NT2/D1 (cell line): ENCODE results near the gene ZNF503.

ENCODE experiments used
- DNase-seq: peaks from one replicate; pipeline ENCODE4 v3.0.0-alpha.2; 2011; ENCODE audit warnings: low read depth, low spot score
- H3K27me3 ChIP-seq: 2 replicates; pipeline ENCODE4 v1.6.0; 2011; ENCODE audit warnings: mild to moderate bottlenecking; ENCODE audit not compliant: insufficient read length, insufficient read depth
- H3K36me3 ChIP-seq: 2 replicates; pipeline ENCODE4 v1.6.1; 2011; ENCODE audit warnings: mild to moderate bottlenecking, low read length, mixed read lengths; ENCODE audit not compliant: insufficient read depth, insufficient read length
- H3K4me1 ChIP-seq: 2 replicates; pipeline ENCODE4 v1.5.1; 2011; ENCODE audit not compliant: insufficient read depth, insufficient read length
- H3K4me3 ChIP-seq: 2 replicates; pipeline ENCODE4 v1.5.1; 2011; ENCODE audit warnings: low read depth; ENCODE audit not compliant: insufficient read length
- H3K9ac ChIP-seq: 2 replicates; pipeline ENCODE4 v1.6.0; 2011; ENCODE audit warnings: low read depth; ENCODE audit not compliant: insufficient read length
- H3K9me3 ChIP-seq: 2 replicates; pipeline ENCODE4 v1.5.1; 2011; ENCODE audit warnings: mild to moderate bottlenecking, low read length; ENCODE audit not compliant: insufficient read depth
- SUZ12 ChIP-seq: IDR thresholded peaks from 2 replicates; pipeline ENCODE4 v1.6.1; 2011; ENCODE audit not compliant: insufficient read length, insufficient read depth; ENCODE audit errors: extremely low read depth
- YY1 ChIP-seq: IDR thresholded peaks from 2 replicates; pipeline ENCODE4 v1.6.1; 2011; ENCODE audit not compliant: insufficient read length, insufficient read depth
- ZNF274 ChIP-seq: IDR thresholded peaks from 2 replicates; pipeline ENCODE4 v1.6.1; 2011; ENCODE audit warnings: mild to moderate bottlenecking, low read depth, low read length

Gene ZNF503

GRCh38 chr10:75352650-75353049, 48.9 kb downstream of the ZNF503 start:
- no peak for DNase-seq
- Histone ChIP-seq H3K36me3 (no peaks in the 10 kb centered on the region), H3K4me1 (no peaks in the 10 kb centered on the region), H3K27me3 (no peaks in the 10 kb centered on the region), H3K9ac (no peak overlapping the region), H3K4me3 (no peak overlapping the region), H3K9me3 (no peaks in the 10 kb centered on the region)
- TF ChIP-seq ZNF274 = no peak
- TF ChIP-seq YY1 = no peak
- no peak for TF ChIP-seq SUZ12

- no peak for TF ChIP-seq YY1
- no peaks in the 10 kb centered on the region for H3K9me3 ChIP-seq
- no peaks in the 10 kb centered on the region for H3K36me3 ChIP-seq
- H3K4me3 ChIP-seq = no peak overlapping the region
- DNase-seq = no peak
- H3K4me1 ChIP-seq = no peaks in the 10 kb centered on the region
- no peak overlapping the region for H3K9ac ChIP-seq
- H3K27me3 ChIP-seq = no peaks in the 10 kb centered on the region
Measured at GRCh38 chr10:75351637-75352036, 49.9 kb downstream of the ZNF503 start.

GRCh38 chr10:75350791-75351190, 50.8 kb downstream of the ZNF503 start:
- H3K9me3 ChIP-seq = no peaks in the 10 kb centered on the region
- H3K36me3 ChIP-seq = no peaks in the 10 kb centered on the region
- H3K4me3 ChIP-seq = no peak overlapping the region
- no peak overlapping the region for H3K9ac ChIP-seq
- no peaks in the 10 kb centered on the region for H3K4me1 ChIP-seq
- no peaks in the 10 kb centered on the region for H3K27me3 ChIP-seq
- DNase-seq = no peak
- TF ChIP-seq SUZ12 (no peak), ZNF274 (no peak), YY1 (no peak)
